GM13977 (cell line): ENCODE measurements around the gene SKP2.
"Not testable (repeated sequence)": the region's sequence is repeated elsewhere in the genome, so short reads cannot be mapped to it uniquely, and the experiment has no call there.

Source experiments
- DNase-seq: peaks from one replicate; pipeline ENCODE4 v3.0.0; 2012; ENCODE audit warnings: low spot score
- in situ Hi-C: fragments of 300-500 bp; cut with MboI; formaldehyde crosslinking; loops from one replicate; pipeline ENCODE4 v1.12.0; 2022; ENCODE audit warnings: low sequenced_read_pairs, low pct_unique_long_range_greater_than_20kb, mixed read lengths, inconsistent platforms; ENCODE audit not compliant: unreplicated experiment
- TF ChIP-seq, protein P1 (sequence below): IDR thresholded peaks from 2 replicates; pipeline ENCODE4 v1.5.1; 2012; ENCODE audit warnings: mild to moderate bottlenecking, control low read depth; ENCODE audit not compliant: insufficient read depth; ENCODE audit errors: extremely low read depth, missing control alignments

SKP2 gene

DNA sequence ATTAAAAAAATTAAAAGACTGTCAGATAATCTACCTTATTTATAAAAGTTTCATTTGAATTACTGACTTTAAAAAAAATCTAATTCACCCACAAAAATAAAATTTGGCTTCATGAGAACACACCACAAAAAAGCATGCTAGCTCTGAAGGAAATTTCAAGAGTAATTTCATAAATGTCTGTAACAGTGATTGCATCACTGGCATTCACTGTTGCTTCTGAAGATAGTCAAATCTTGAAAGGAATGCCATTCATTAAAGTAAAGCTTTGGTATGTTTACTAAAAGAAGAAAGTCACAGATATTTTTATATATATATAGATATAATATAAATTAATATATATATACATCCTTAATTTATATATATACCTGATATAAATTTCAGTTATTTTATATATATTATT is 46.4 kb downstream of the SKP2 start:
- DNase-seq: no peak
- in situ Hi-C loops: no loop called here
- TF ChIP-seq, protein P1, sequence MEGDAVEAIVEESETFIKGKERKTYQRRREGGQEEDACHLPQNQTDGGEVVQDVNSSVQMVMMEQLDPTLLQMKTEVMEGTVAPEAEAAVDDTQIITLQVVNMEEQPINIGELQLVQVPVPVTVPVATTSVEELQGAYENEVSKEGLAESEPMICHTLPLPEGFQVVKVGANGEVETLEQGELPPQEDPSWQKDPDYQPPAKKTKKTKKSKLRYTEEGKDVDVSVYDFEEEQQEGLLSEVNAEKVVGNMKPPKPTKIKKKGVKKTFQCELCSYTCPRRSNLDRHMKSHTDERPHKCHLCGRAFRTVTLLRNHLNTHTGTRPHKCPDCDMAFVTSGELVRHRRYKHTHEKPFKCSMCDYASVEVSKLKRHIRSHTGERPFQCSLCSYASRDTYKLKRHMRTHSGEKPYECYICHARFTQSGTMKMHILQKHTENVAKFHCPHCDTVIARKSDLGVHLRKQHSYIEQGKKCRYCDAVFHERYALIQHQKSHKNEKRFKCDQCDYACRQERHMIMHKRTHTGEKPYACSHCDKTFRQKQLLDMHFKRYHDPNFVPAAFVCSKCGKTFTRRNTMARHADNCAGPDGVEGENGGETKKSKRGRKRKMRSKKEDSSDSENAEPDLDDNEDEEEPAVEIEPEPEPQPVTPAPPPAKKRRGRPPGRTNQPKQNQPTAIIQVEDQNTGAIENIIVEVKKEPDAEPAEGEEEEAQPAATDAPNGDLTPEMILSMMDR: no peak

GRCh38 chr5:36198783-36199182 is 46.9 kb downstream of the SKP2 start:
- DNase-seq, in situ Hi-C loops: not testable (repeated sequence)

- DNase-seq: no peak
- TF ChIP-seq, protein P1: no peak
- in situ Hi-C loops: no loop called here
Observed at GRCh38 chr5:36199620-36200019, 47.7 kb downstream of the SKP2 start.

DNA sequence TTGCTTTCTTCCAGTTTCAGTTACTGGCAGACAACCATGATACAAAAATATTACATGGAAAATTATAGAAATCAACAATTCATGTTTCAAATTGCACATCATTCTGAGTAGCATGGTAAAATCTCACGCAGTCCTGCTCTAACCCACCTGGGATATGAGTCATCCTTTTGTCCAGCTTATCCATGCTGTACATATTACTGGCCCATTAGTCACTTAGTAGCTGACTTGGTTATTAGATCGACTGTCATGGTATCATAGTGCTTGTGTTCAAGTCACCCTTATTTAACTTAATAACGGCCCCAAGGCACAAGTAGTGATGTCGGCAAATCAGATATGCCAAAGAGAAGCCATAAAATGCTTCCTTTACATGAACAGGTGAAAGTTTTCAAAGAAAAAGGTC is 48.6 kb downstream of the SKP2 start:
- in situ Hi-C loops: no loop called here
- no peak for DNase-seq
- TF ChIP-seq, protein P1: no peak

GRCh38 chr5:36202521-36202961 is 50.6 kb downstream of the SKP2 start:
- TF ChIP-seq, protein P1: no peak
- in situ Hi-C loops: no loop called here
- DNase-seq: no peak

- TF ChIP-seq, protein P1: no peak
- DNase-seq: no peak
- in situ Hi-C loops: no loop called here
Observed at GRCh38 chr5:36205329-36205728, 53.4 kb downstream of the SKP2 start.

GRCh38 chr5:36206913-36207312 is 55.0 kb downstream of the SKP2 start:
- no peak for DNase-seq
- in situ Hi-C loops: no loop called here
- TF ChIP-seq, protein P1: no peak
